Mesenchymal stem cell (in vitro differentiated cells and primary cell): ENCODE results near the gene SLC38A1.

ENCODE experiments used
- DNase-seq: peaks from one replicate; pipeline ENCODE4 v3.0.0-alpha.2; 2013
- H2AFZ ChIP-seq: one replicate; pipeline ENCODE4 v1.6.1; 2013; ENCODE audit warnings: low read depth, mild to moderate bottlenecking, control low read depth, inconsistent platforms, low read length, moderate library complexity
- H2AK5ac ChIP-seq: 2 replicates; pipeline ENCODE4 v1.6.1; 2013; ENCODE audit warnings: low read length, moderate library complexity, mild to moderate bottlenecking, inconsistent platforms; ENCODE audit not compliant: severe bottlenecking
- H2BK120ac ChIP-seq: one replicate; pipeline ENCODE4 v1.6.1; 2013; ENCODE audit warnings: low read depth, mild to moderate bottlenecking, inconsistent platforms, low read length, moderate library complexity
- H2BK12ac ChIP-seq, 2 experiments: one replicate each; pipeline ENCODE4 v1.6.1; 2013; ENCODE audit warnings: inconsistent platforms in 2 of 2, low read length in 2 of 2, mild to moderate bottlenecking in 2 of 2, moderate library complexity in 2 of 2, control low read depth in 1 of 2
- H2BK15ac ChIP-seq: one replicate; pipeline ENCODE4 v1.6.1; 2013; ENCODE audit warnings: mild to moderate bottlenecking, low read depth, inconsistent platforms; ENCODE audit not compliant: poor library complexity, severe bottlenecking
- H2BK5ac ChIP-seq: 2 replicates; pipeline ENCODE4 v1.6.1; 2013; ENCODE audit warnings: low read depth, mild to moderate bottlenecking, low read length, control low read depth, inconsistent platforms; ENCODE audit not compliant: poor library complexity, severe bottlenecking
- H3K14ac ChIP-seq, 2 experiments: one replicate each; pipeline ENCODE4 v1.6.1; 2013; ENCODE audit warnings: inconsistent platforms in 2 of 2, low read length in 2 of 2, control low read depth in 1 of 2, mild to moderate bottlenecking in 1 of 2, moderate library complexity in 1 of 2
- H3K18ac ChIP-seq, 2 experiments: one replicate each; pipeline ENCODE4 v1.6.1; 2013; ENCODE audit warnings: inconsistent platforms in 2 of 2, low read length in 2 of 2, control low read depth in 1 of 2, low read depth in 1 of 2, mild to moderate bottlenecking in 1 of 2
- H3K23ac ChIP-seq, 2 experiments: one replicate each; pipeline ENCODE4 v1.6.1; 2013; ENCODE audit warnings: inconsistent platforms in 2 of 2, low read length in 2 of 2, mild to moderate bottlenecking in 2 of 2, moderate library complexity in 2 of 2, control low read depth in 1 of 2
- H3K27ac ChIP-seq: 2 replicates; pipeline ENCODE4 v1.5.1; 2013; ENCODE audit warnings: mild to moderate bottlenecking, moderate library complexity, low read length, control low read depth, inconsistent platforms; ENCODE audit not compliant: poor library complexity, severe bottlenecking
- H3K27me3 ChIP-seq, 2 experiments: 2 replicates each; pipeline versions ENCODE4 v1.6.1 to v1.7.0; 2013; ENCODE audit warnings: low read length in 2 of 2, mild to moderate bottlenecking in 2 of 2, moderate library complexity in 2 of 2, control low read depth in 1 of 2, inconsistent platforms in 1 of 2; ENCODE audit not compliant: control insufficient read depth in 1 of 2, insufficient read depth in 1 of 2
- H3K36me3 ChIP-seq, 2 experiments: 2 replicates each; pipeline versions ENCODE4 v1.6.1 to v1.7.0; 2013; ENCODE audit warnings: low read length in 2 of 2, control low read depth in 1 of 2, inconsistent platforms in 1 of 2, low read depth in 1 of 2, mild to moderate bottlenecking in 1 of 2; ENCODE audit not compliant: insufficient read depth in 2 of 2, control insufficient read depth in 1 of 2
- H3K4ac ChIP-seq, 2 experiments: one replicate each; pipeline ENCODE4 v1.6.1; 2013; ENCODE audit warnings: inconsistent platforms in 2 of 2, low read length in 2 of 2, mild to moderate bottlenecking in 2 of 2, moderate library complexity in 2 of 2, control low read depth in 1 of 2, low read depth in 1 of 2
- H3K4me1 ChIP-seq: 2 replicates; pipeline ENCODE4 v1.6.1; 2013; ENCODE audit warnings: low read depth, low read length, control low read depth; ENCODE audit not compliant: control insufficient read depth, insufficient read depth
- H3K4me2 ChIP-seq: 2 replicates; pipeline ENCODE4 v1.6.1; 2013; ENCODE audit warnings: low read length, mild to moderate bottlenecking, inconsistent platforms; ENCODE audit not compliant: poor library complexity, severe bottlenecking
- H3K4me3 ChIP-seq, 2 experiments: 2 replicates each; pipeline versions ENCODE4 v1.5.1 to v1.7.0; 2013; ENCODE audit warnings: low read length in 2 of 2, mild to moderate bottlenecking in 2 of 2, control low read depth in 1 of 2, low read depth in 1 of 2; ENCODE audit not compliant: insufficient read depth in 1 of 2
- H3K79me1 ChIP-seq: replicated peaks from 2 replicates; pipeline ENCODE4 v1.6.1; 2013; ENCODE audit warnings: mild to moderate bottlenecking, control low read depth, low read length, inconsistent platforms; ENCODE audit not compliant: poor library complexity, severe bottlenecking
- H3K9ac ChIP-seq: 2 replicates; pipeline ENCODE4 v1.7.0; 2013; ENCODE audit warnings: mild to moderate bottlenecking, low read length, moderate library complexity
- H3K9me3 ChIP-seq: 2 replicates; pipeline ENCODE4 v1.7.0; 2013; ENCODE audit warnings: mild to moderate bottlenecking, low read length; ENCODE audit not compliant: control insufficient read depth
- H4K8ac ChIP-seq: one replicate; pipeline ENCODE4 v1.6.1; 2013; ENCODE audit warnings: inconsistent platforms, mild to moderate bottlenecking, low read length, moderate library complexity
- H4K91ac ChIP-seq: one replicate; pipeline ENCODE4 v1.6.1; 2013; ENCODE audit warnings: mild to moderate bottlenecking, low read length, inconsistent platforms
- WGBS: methylation state at CpG from one replicate; pipeline ENCODE4 v1.1.7; 2013; ENCODE audit warnings: mixed read lengths; 5-methylcytosine and 5-hydroxymethylcytosine counted together

Gene SLC38A1

GRCh38 chr12:46218322-46219095 is 50.3 kb downstream of the SLC38A1 start:
- H2BK5ac ChIP-seq, result no peak overlapping the region
- H3K27ac ChIP-seq, result no peak overlapping the region
- DNase-seq, result no peak
- H3K4me3 ChIP-seq, result no peak overlapping the region
- H2BK12ac ChIP-seq, result no peak overlapping the region
- H3K14ac ChIP-seq, result no peak overlapping the region
- H2AFZ ChIP-seq, result no peak overlapping the region
- no peak overlapping the region for H4K8ac ChIP-seq
- H3K36me3 ChIP-seq, result peaks cover 0 to 9% of the 10 kb centered on the region in 2 experiments
- H3K18ac ChIP-seq, result peak overlapping the region in 1 of 2 experiments; percentile 21
- H3K4me1 ChIP-seq, result peaks cover 4% of the 10 kb centered on the region
- no peak overlapping the region for H2BK120ac ChIP-seq
- peaks cover 24% of the 10 kb centered on the region for H3K79me1 ChIP-seq
- no peak overlapping the region for H3K4me2 ChIP-seq
- no peak overlapping the region for H4K91ac ChIP-seq
- H3K9me3 ChIP-seq, result no peaks in the 10 kb centered on the region
- H3K23ac ChIP-seq, result no peak overlapping the region
- no peaks in the 10 kb centered on the region for H3K27me3 ChIP-seq
- no peak overlapping the region for H2AK5ac ChIP-seq
- WGBS, result 98% methylated on average over 10 of the region's 10 CpGs
- no peak overlapping the region for H3K4ac ChIP-seq
- H2BK15ac ChIP-seq, result no peak overlapping the region
- no peak overlapping the region for H3K9ac ChIP-seq

- H3K36me3 ChIP-seq, result peaks cover 0 to 9% of the 10 kb centered on the region in 2 experiments
- no peaks in the 10 kb centered on the region for H3K27me3 ChIP-seq
- H2BK15ac ChIP-seq, result no peak overlapping the region
- H3K9ac ChIP-seq, result no peak overlapping the region
- WGBS, result 100% methylated on average over 3 of the region's 6 CpGs
- H2BK120ac ChIP-seq, result no peak overlapping the region
- no peak overlapping the region for H2BK5ac ChIP-seq
- H3K9me3 ChIP-seq, result no peaks in the 10 kb centered on the region
- H4K8ac ChIP-seq, result no peak overlapping the region
- H3K23ac ChIP-seq, result no peak overlapping the region
- DNase-seq, result no peak
- H2AFZ ChIP-seq, result no peak overlapping the region
- H3K4me2 ChIP-seq, result no peak overlapping the region
- H3K4me1 ChIP-seq, result peaks cover 4% of the 10 kb centered on the region
- H4K91ac ChIP-seq, result no peak overlapping the region
- H2BK12ac ChIP-seq, result no peak overlapping the region
- H2AK5ac ChIP-seq, result no peak overlapping the region
- no peak overlapping the region for H3K4ac ChIP-seq
- H3K14ac ChIP-seq, result no peak overlapping the region
- H3K18ac ChIP-seq, result no peak overlapping the region
- H3K4me3 ChIP-seq, result no peak overlapping the region
- H3K27ac ChIP-seq, result no peak overlapping the region
- H3K79me1 ChIP-seq, result peaks cover 23% of the 10 kb centered on the region
Observed at GRCh38 chr12:46217541-46218321, 51.1 kb downstream of the SLC38A1 start.

GRCh38 chr12:46214668-46215436 is 54.0 kb downstream of the SLC38A1 start:
- Histone ChIP-seq H3K23ac (no peak overlapping the region), H2BK5ac (no peak overlapping the region), H4K91ac (no peak overlapping the region), H3K9ac (no peak overlapping the region), H3K36me3 (peaks cover 0 to 9% of the 10 kb centered on the region in 2 experiments), H3K4ac (no peak overlapping the region), H2BK15ac (no peak overlapping the region), H2AFZ (no peak overlapping the region), H3K14ac (no peak overlapping the region), H3K4me3 (no peak overlapping the region), H3K9me3 (no peaks in the 10 kb centered on the region), H3K4me2 (no peak overlapping the region), H3K18ac (no peak overlapping the region), H3K79me1 (peaks cover 32% of the 10 kb centered on the region), H2AK5ac (no peak overlapping the region), H4K8ac (peak overlapping the region; percentile 79), H2BK12ac (no peak overlapping the region), H3K27ac (no peak overlapping the region), H3K27me3 (no peaks in the 10 kb centered on the region), H3K4me1 (peaks cover 3% of the 10 kb centered on the region), H2BK120ac (no peak overlapping the region)
- WGBS, result 93% methylated on average over 7 of the region's 7 CpGs
- peak; percentile 38 for DNase-seq
